HG02678 (cell line): Measurements from ENCODE around the gene SEMA4A.
A peak's percentile ranks its signal among the peaks of the same experiment; 100 is the strongest.
"Not testable (repeated sequence)": the region's sequence is repeated elsewhere in the genome, so short reads cannot be mapped to it uniquely, and the experiment has no call there.

Experiments
- ATAC-seq: cut with Tn5 transposase; IDR thresholded peaks from one replicate; pipeline ENCODE4 v1.9.1; 2021; ENCODE audit warnings: mild to moderate bottlenecking, moderate library complexity; ENCODE audit not compliant: unreplicated experiment

The SEMA4A gene

GRCh38 chr1:156191292-156191964 lies 38.0 kb downstream of the SEMA4A start:
- no peak for ATAC-seq

GRCh38 chr1:156193208-156193487 lies 39.8 kb downstream of the SEMA4A start:
- no peak for ATAC-seq

- peak; percentile 96 for ATAC-seq
These were observed 40.3 kb downstream of the SEMA4A start, which contains the start of gene SLC25A44 for GRCh38 chr1:156193488-156194299. Gene SLC25A44 (plus strand): TSS chr1:156194104. CDS start chr1:156199848, 5,744 bp downstream.

GRCh38 chr1:156194300-156194652 lies 40.9 kb downstream of the SEMA4A start:
- ATAC-seq = peak; percentile 5

- ATAC-seq = no peak
These were observed 42.5 kb downstream of the SEMA4A start for GRCh38 chr1:156195853-156196252.

- ATAC-seq = no peak
These were observed 43.1 kb downstream of the SEMA4A start for GRCh38 chr1:156196445-156196844.

- ATAC-seq = peak; percentile 44
These were observed 45.5 kb downstream of the SEMA4A start for GRCh38 chr1:156198831-156199349.

- no peak for ATAC-seq
These were observed 46.7 kb downstream of the SEMA4A start for GRCh38 chr1:156200044-156200443.

GRCh38 chr1:156203331-156203730 lies 49.9 kb downstream of the SEMA4A start:
- no peak for ATAC-seq

GRCh38 chr1:156204686-156205085 lies 51.3 kb downstream of the SEMA4A start:
- ATAC-seq = no peak

GRCh38 chr1:156211243-156211642 lies 57.9 kb downstream of the SEMA4A start:
- no peak for ATAC-seq

GRCh38 chr1:156212130-156212529 lies 58.7 kb downstream of the SEMA4A start:
- no peak for ATAC-seq

- peak; percentile 95 for ATAC-seq
These were observed 59.7 kb downstream of the SEMA4A start, which contains the start of gene PMF1 for GRCh38 chr1:156212833-156213643. Gene PMF1 (plus strand): TSS chr1:156213007. CDS start chr1:156213016, 9 bp downstream.

GRCh38 chr1:156213644-156213966 lies 60.2 kb downstream of the SEMA4A start:
- peak; percentile 1 for ATAC-seq

GRCh38 chr1:156214024-156214748 lies 60.8 kb downstream of the SEMA4A start:
- ATAC-seq = no peak

GRCh38 chr1:156216361-156217086 lies 63.1 kb downstream of the SEMA4A start:
- ATAC-seq = not testable (repeated sequence)

- ATAC-seq = no peak
These were observed 64.5 kb downstream of the SEMA4A start for GRCh38 chr1:156217871-156218270.

GRCh38 chr1:156220226-156220625 lies 66.8 kb downstream of the SEMA4A start:
- no peak for ATAC-seq

GRCh38 chr1:156221986-156222692 lies 68.8 kb downstream of the SEMA4A start:
- no peak for ATAC-seq

- no peak for ATAC-seq
These were observed 72.3 kb downstream of the SEMA4A start for GRCh38 chr1:156225677-156226014.
